ENCODE results near the gene RAC2.

DNA sequence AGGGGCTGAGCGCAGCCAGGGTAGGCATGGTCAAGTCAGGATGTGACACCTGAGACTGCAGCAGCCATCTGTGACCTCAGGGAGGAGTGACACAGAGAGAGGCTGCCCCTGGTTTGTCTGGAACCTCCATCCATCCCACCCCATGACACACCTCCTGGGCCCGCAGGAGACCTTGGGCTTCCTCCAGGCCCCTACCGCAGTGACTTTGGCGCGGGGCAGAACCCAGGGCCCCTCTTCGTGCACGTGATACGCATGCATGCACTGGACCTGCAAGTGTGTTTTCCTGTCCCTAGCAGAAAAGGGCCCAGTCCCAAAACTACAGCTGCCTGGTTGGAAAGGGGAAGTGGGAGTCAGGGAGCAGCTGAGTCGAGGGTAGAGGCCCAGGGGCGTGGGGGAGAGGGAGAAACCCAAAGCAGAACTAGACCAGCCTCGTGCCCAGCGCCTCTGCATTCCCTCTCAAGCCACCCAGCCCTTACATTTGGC is 30.4 kb upstream of the RAC2 start:
- TF ChIP-seq, protein P1, sequence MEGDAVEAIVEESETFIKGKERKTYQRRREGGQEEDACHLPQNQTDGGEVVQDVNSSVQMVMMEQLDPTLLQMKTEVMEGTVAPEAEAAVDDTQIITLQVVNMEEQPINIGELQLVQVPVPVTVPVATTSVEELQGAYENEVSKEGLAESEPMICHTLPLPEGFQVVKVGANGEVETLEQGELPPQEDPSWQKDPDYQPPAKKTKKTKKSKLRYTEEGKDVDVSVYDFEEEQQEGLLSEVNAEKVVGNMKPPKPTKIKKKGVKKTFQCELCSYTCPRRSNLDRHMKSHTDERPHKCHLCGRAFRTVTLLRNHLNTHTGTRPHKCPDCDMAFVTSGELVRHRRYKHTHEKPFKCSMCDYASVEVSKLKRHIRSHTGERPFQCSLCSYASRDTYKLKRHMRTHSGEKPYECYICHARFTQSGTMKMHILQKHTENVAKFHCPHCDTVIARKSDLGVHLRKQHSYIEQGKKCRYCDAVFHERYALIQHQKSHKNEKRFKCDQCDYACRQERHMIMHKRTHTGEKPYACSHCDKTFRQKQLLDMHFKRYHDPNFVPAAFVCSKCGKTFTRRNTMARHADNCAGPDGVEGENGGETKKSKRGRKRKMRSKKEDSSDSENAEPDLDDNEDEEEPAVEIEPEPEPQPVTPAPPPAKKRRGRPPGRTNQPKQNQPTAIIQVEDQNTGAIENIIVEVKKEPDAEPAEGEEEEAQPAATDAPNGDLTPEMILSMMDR (IDR thresholded peaks at IDR 0.05), result no peak
- TF ChIP-seq POLR2AphosphoS5 (IDR thresholded peaks at IDR 0.05), result no peak
